Activated naive CD4-positive, alpha-beta T cell treated with anti-CD3 and anti-CD28 coated beads, Interleukin-2, amount 10 ng/mL, durations not matched to agents 7 days and 5 days (primary cell): ENCODE results near the gene LPP.

Experiments used
- CTCF ChIA-PET: fragments of 350-600 bp; sonication (Branson Sonifier 250); formaldehyde crosslinking; loops from one replicate; lab custom pipeline; 2021; ENCODE audit warnings: antibody characterized with exemption; lab: Charles Lee
- DNase-seq: peaks from one replicate; pipeline ENCODE4 v3.0.0-alpha.2; 2020
- H3K27ac Mint-ChIP-seq: one replicate; pipeline ENCODE4 v1.8.0; 2021; ENCODE audit warnings: mild to moderate bottlenecking, moderate library complexity, mixed read lengths
- H3K27me3 Mint-ChIP-seq: one replicate; pipeline ENCODE4 v1.8.0; 2021; ENCODE audit warnings: mild to moderate bottlenecking, mixed read lengths
- H3K36me3 Mint-ChIP-seq: one replicate; pipeline ENCODE4 v1.8.0; 2021; ENCODE audit warnings: mixed read lengths
- H3K4me1 Mint-ChIP-seq: one replicate; pipeline ENCODE4 v1.8.0; 2021; ENCODE audit warnings: mixed read lengths
- H3K4me3 Mint-ChIP-seq: one replicate; pipeline ENCODE4 v1.8.0; 2021; ENCODE audit warnings: mild to moderate bottlenecking, moderate library complexity, mixed read lengths
- H3K9me3 Mint-ChIP-seq: one replicate; pipeline ENCODE4 v1.8.0; 2021; ENCODE audit warnings: mixed read lengths

LPP gene

GRCh38 chr3:188760408-188760807 lies 606.5 kb downstream of the LPP start:
- CTCF ChIA-PET: interaction anchor here (0.6 kb wide), 1 partner anchor 133 kb away, joined by 3 read pairs; no protein-coding TSS in a partner anchor
- Mint-ChIP-seq H3K36me3 (peaks cover 7% of the 10 kb centered on the region), H3K9me3 (no peaks in the 10 kb centered on the region), H3K27ac (no peak overlapping the region), H3K4me3 (no peak overlapping the region), H3K27me3 (no peaks in the 10 kb centered on the region), H3K4me1 (no peaks in the 10 kb centered on the region)
- DNase-seq: no peak

GRCh38 chr3:188761439-188761838 lies 607.5 kb downstream of the LPP start:
- CTCF ChIA-PET: no interaction called here
- H3K27me3 Mint-ChIP-seq: no peaks in the 10 kb centered on the region
- H3K27ac Mint-ChIP-seq: no peak overlapping the region
- H3K4me3 Mint-ChIP-seq: no peak overlapping the region
- DNase-seq: no peak
- no peaks in the 10 kb centered on the region for H3K4me1 Mint-ChIP-seq
- peaks cover 7% of the 10 kb centered on the region for H3K36me3 Mint-ChIP-seq
- H3K9me3 Mint-ChIP-seq: no peaks in the 10 kb centered on the region

GRCh38 chr3:188761964-188762363 lies 608.0 kb downstream of the LPP start:
- Mint-ChIP-seq H3K36me3 (peaks cover 7% of the 10 kb centered on the region), H3K27ac (no peak overlapping the region), H3K4me1 (no peaks in the 10 kb centered on the region), H3K4me3 (no peak overlapping the region), H3K27me3 (no peaks in the 10 kb centered on the region), H3K9me3 (no peaks in the 10 kb centered on the region)
- CTCF ChIA-PET: no interaction called here
- no peak for DNase-seq

- no peak for DNase-seq
- no peak overlapping the region for H3K27ac Mint-ChIP-seq
- no peaks in the 10 kb centered on the region for H3K27me3 Mint-ChIP-seq
- CTCF ChIA-PET: no interaction called here
- no peak overlapping the region for H3K4me3 Mint-ChIP-seq
- peaks cover 7% of the 10 kb centered on the region for H3K36me3 Mint-ChIP-seq
- no peaks in the 10 kb centered on the region for H3K4me1 Mint-ChIP-seq
- no peaks in the 10 kb centered on the region for H3K9me3 Mint-ChIP-seq
These were observed 610.7 kb downstream of the LPP start for GRCh38 chr3:188764609-188765008.

GRCh38 chr3:188769831-188770230 lies 615.9 kb downstream of the LPP start:
- Mint-ChIP-seq H3K36me3 (no peaks in the 10 kb centered on the region), H3K27ac (no peak overlapping the region), H3K4me1 (no peaks in the 10 kb centered on the region), H3K4me3 (no peak overlapping the region), H3K27me3 (no peaks in the 10 kb centered on the region), H3K9me3 (no peaks in the 10 kb centered on the region)
- CTCF ChIA-PET: no interaction called here
- no peak for DNase-seq

- no peak for DNase-seq
- H3K36me3 Mint-ChIP-seq: no peaks in the 10 kb centered on the region
- no peaks in the 10 kb centered on the region for H3K9me3 Mint-ChIP-seq
- CTCF ChIA-PET: no interaction called here
- H3K27ac Mint-ChIP-seq: no peak overlapping the region
- H3K27me3 Mint-ChIP-seq: no peaks in the 10 kb centered on the region
- H3K4me1 Mint-ChIP-seq: no peaks in the 10 kb centered on the region
- H3K4me3 Mint-ChIP-seq: no peak overlapping the region
These were observed 618.9 kb downstream of the LPP start for GRCh38 chr3:188772886-188773285.

GRCh38 chr3:188775412-188775811 lies 621.5 kb downstream of the LPP start:
- H3K36me3 Mint-ChIP-seq: no peaks in the 10 kb centered on the region
- CTCF ChIA-PET: no interaction called here
- H3K4me3 Mint-ChIP-seq: no peak overlapping the region
- DNase-seq: no peak
- no peaks in the 10 kb centered on the region for H3K9me3 Mint-ChIP-seq
- H3K27ac Mint-ChIP-seq: no peak overlapping the region
- no peaks in the 10 kb centered on the region for H3K27me3 Mint-ChIP-seq
- H3K4me1 Mint-ChIP-seq: no peaks in the 10 kb centered on the region

- no peaks in the 10 kb centered on the region for H3K9me3 Mint-ChIP-seq
- DNase-seq: no peak
- peaks cover 4% of the 10 kb centered on the region for H3K36me3 Mint-ChIP-seq
- H3K27ac Mint-ChIP-seq: no peak overlapping the region
- CTCF ChIA-PET: no interaction called here
- H3K4me1 Mint-ChIP-seq: no peaks in the 10 kb centered on the region
- H3K4me3 Mint-ChIP-seq: no peak overlapping the region
- H3K27me3 Mint-ChIP-seq: no peaks in the 10 kb centered on the region
These were observed 622.5 kb downstream of the LPP start for GRCh38 chr3:188776447-188776846.

- DNase-seq: no peak
These were observed 624.3 kb downstream of the LPP start for GRCh38 chr3:188778091-188778852.

GRCh38 chr3:188779281-188779980 lies 625.5 kb downstream of the LPP start:
- H3K36me3 Mint-ChIP-seq: peaks cover 4% of the 10 kb centered on the region
- no peaks in the 10 kb centered on the region for H3K27me3 Mint-ChIP-seq
- no peak for DNase-seq
- H3K27ac Mint-ChIP-seq: no peak overlapping the region
- H3K9me3 Mint-ChIP-seq: no peaks in the 10 kb centered on the region
- CTCF ChIA-PET: interaction anchor here (1.3 kb wide), 1 partner anchor 9 kb away, joined by 3 read pairs; no protein-coding TSS in a partner anchor
- peaks cover 7% of the 10 kb centered on the region for H3K4me1 Mint-ChIP-seq
- no peak overlapping the region for H3K4me3 Mint-ChIP-seq

More at GRCh38 chr3:188778091-188778852, 624.3 kb downstream of the LPP start:
- Mint-ChIP-seq H3K9me3 (no peaks in the 10 kb centered on the region), H3K27ac (no peak overlapping the region), H3K36me3 (peaks cover 4% of the 10 kb centered on the region), H3K27me3 (no peaks in the 10 kb centered on the region), H3K4me1 (peaks cover 7% of the 10 kb centered on the region), H3K4me3 (no peak overlapping the region)
- CTCF ChIA-PET: no interaction called here

- Mint-ChIP-seq H3K27ac (no peak overlapping the region), H3K4me3 (no peak overlapping the region), H3K4me1 (peaks cover 7% of the 10 kb centered on the region), H3K9me3 (no peaks in the 10 kb centered on the region), H3K27me3 (no peaks in the 10 kb centered on the region), H3K36me3 (peaks cover 4% of the 10 kb centered on the region)
- DNase-seq: no peak
- CTCF ChIA-PET: interaction anchor here (0.7 to 1.3 kb wide), 2 partner anchors 8 to 50 kb away, joined by 3 read pairs; no protein-coding TSS in a partner anchor
These were observed 626.5 kb downstream of the LPP start for GRCh38 chr3:188780193-188781147.

GRCh38 chr3:188782613-188783124 lies 628.7 kb downstream of the LPP start:
- Mint-ChIP-seq H3K4me3 (no peak overlapping the region), H3K9me3 (no peaks in the 10 kb centered on the region), H3K27me3 (no peaks in the 10 kb centered on the region), H3K27ac (no peak overlapping the region), H3K4me1 (peaks cover 7% of the 10 kb centered on the region), H3K36me3 (peaks cover 4% of the 10 kb centered on the region)
- DNase-seq: no peak
- CTCF ChIA-PET: interaction anchor here (1.2 to 1.5 kb wide), 2 partner anchors 369 to 1042 kb away, joined by 3 to 4 read pairs; no protein-coding TSS in a partner anchor

- H3K27me3 Mint-ChIP-seq: no peaks in the 10 kb centered on the region
- no peaks in the 10 kb centered on the region for H3K9me3 Mint-ChIP-seq
- no peak overlapping the region for H3K4me3 Mint-ChIP-seq
- H3K4me1 Mint-ChIP-seq: peaks cover 7% of the 10 kb centered on the region
- CTCF ChIA-PET: no interaction called here
- no peaks in the 10 kb centered on the region for H3K36me3 Mint-ChIP-seq
- no peak for DNase-seq
- no peak overlapping the region for H3K27ac Mint-ChIP-seq
These were observed 632.5 kb downstream of the LPP start for GRCh38 chr3:188786424-188786823.
